ENCODE data around the gene EGFL8. TPM values are rescaled to one million over a fixed set of nuclear protein-coding genes. Genes with fewer than 3 reads are reported as not detected.
A peak's percentile ranks its signal among the peaks of the same experiment; 100 is the strongest.
"Not testable (repeated sequence)": the region's sequence is repeated elsewhere in the genome, so short reads cannot be mapped to it uniquely, and the experiment has no call there.

Gene EGFL8
- polyA plus RNA-seq, 1 donor from 2014 or later = not detected

GRCh38 chr6:32131439-32131948 lies 32.9 kb upstream of the EGFL8 start:
- peak overlapping the region in 1 of 3 donors; percentile 27 for H3K27ac Mint-ChIP-seq
- peaks cover 6% of the 10 kb centered on the region for H3K36me3 Mint-ChIP-seq
- H3K4me1 Mint-ChIP-seq = peaks cover 15 to 28% (median 24%) of the 10 kb centered on the region in 3 donors
- H3K9me3 Mint-ChIP-seq = peaks cover 0 to 2% (median 0%) of the 10 kb centered on the region in 3 donors
- peaks cover 9% of the 10 kb centered on the region for H3K27me3 Mint-ChIP-seq
- H3K4me3 Mint-ChIP-seq = peak overlapping the region; percentile 39 to 56 (median 50)

GRCh38 chr6:32132110-32132509 lies 32.3 kb upstream of the EGFL8 start:
- Mint-ChIP-seq H3K4me1 (peaks cover 11 to 23% (median 20%) of the 10 kb centered on the region in 3 donors), H3K4me3 (peak overlapping the region in 1 of 4 donors; percentile 18), H3K36me3 (peaks cover 3% of the 10 kb centered on the region), H3K27me3 (peaks cover 9% of the 10 kb centered on the region), H3K27ac (no peak overlapping the region), H3K9me3 (peaks cover 0 to 2% (median 0%) of the 10 kb centered on the region in 3 donors)

GRCh38 chr6:32133786-32134185 lies 30.6 kb upstream of the EGFL8 start:
- H3K4me1 Mint-ChIP-seq = peaks cover 3 to 13% (median 12%) of the 10 kb centered on the region in 3 donors
- peaks cover 9% of the 10 kb centered on the region for H3K27me3 Mint-ChIP-seq
- no peak overlapping the region for H3K27ac Mint-ChIP-seq
- H3K36me3 Mint-ChIP-seq = no peaks in the 10 kb centered on the region
- H3K4me3 Mint-ChIP-seq = no peak overlapping the region
- H3K9me3 Mint-ChIP-seq = peaks cover 0 to 2% (median 0%) of the 10 kb centered on the region in 3 donors

- H3K27me3 Mint-ChIP-seq = peaks cover 8% of the 10 kb centered on the region
- H3K27ac Mint-ChIP-seq = no peak overlapping the region
- peaks cover 1% of the 10 kb centered on the region for H3K36me3 Mint-ChIP-seq
- no peaks in the 10 kb centered on the region for H3K4me1 Mint-ChIP-seq
- no peak overlapping the region for H3K4me3 Mint-ChIP-seq
- no peaks in the 10 kb centered on the region for H3K9me3 Mint-ChIP-seq
Observed at GRCh38 chr6:32137454-32137853, 26.9 kb upstream of the EGFL8 start.

- Mint-ChIP-seq H3K36me3 (peaks cover 1% of the 10 kb centered on the region), H3K9me3 (no peaks in the 10 kb centered on the region), H3K27me3 (peaks cover 6% of the 10 kb centered on the region), H3K27ac (no peak overlapping the region), H3K4me1 (no peaks in the 10 kb centered on the region), H3K4me3 (no peak overlapping the region)
Observed at GRCh38 chr6:32139590-32139989, 24.8 kb upstream of the EGFL8 start.

GRCh38 chr6:32140420-32141046 lies 23.9 kb upstream of the EGFL8 start:
- peaks cover 1% of the 10 kb centered on the region for H3K36me3 Mint-ChIP-seq

GRCh38 chr6:32144238-32144637 lies 20.2 kb upstream of the EGFL8 start:
- not testable (repeated sequence) for H3K9me3 Mint-ChIP-seq, H3K27ac Mint-ChIP-seq, H3K4me1 Mint-ChIP-seq, H3K36me3 Mint-ChIP-seq, H3K4me3 Mint-ChIP-seq
- peaks cover 24% of the 10 kb centered on the region for H3K27me3 Mint-ChIP-seq

More at GRCh38 chr6:32140420-32141046, 23.9 kb upstream of the EGFL8 start:
- H3K4me3 Mint-ChIP-seq = no peak overlapping the region
- no peak overlapping the region for H3K27ac Mint-ChIP-seq
- peaks cover 3% of the 10 kb centered on the region for H3K27me3 Mint-ChIP-seq
- no peaks in the 10 kb centered on the region for H3K9me3 Mint-ChIP-seq
- no peaks in the 10 kb centered on the region for H3K4me1 Mint-ChIP-seq

- Mint-ChIP-seq H3K27me3 (peaks cover 37% of the 10 kb centered on the region), H3K36me3 (no peaks in the 10 kb centered on the region), H3K27ac (no peak overlapping the region), H3K9me3 (peaks cover 0 to 4% (median 0%) of the 10 kb centered on the region in 3 donors), H3K4me3 (no peak overlapping the region), H3K4me1 (peaks cover 0 to 11% (median 6%) of the 10 kb centered on the region in 3 donors)
Observed at GRCh38 chr6:32146287-32146686, 18.1 kb upstream of the EGFL8 start.

- no peaks in the 10 kb centered on the region for H3K36me3 Mint-ChIP-seq
- H3K4me1 Mint-ChIP-seq = peaks cover 0 to 11% (median 6%) of the 10 kb centered on the region in 3 donors
- H3K27me3 Mint-ChIP-seq = peaks cover 37% of the 10 kb centered on the region
- H3K9me3 Mint-ChIP-seq = peaks cover 0 to 4% (median 0%) of the 10 kb centered on the region in 3 donors
- no peak overlapping the region for H3K27ac Mint-ChIP-seq
- H3K4me3 Mint-ChIP-seq = peak overlapping the region in 1 of 4 donors; percentile 0
Observed at GRCh38 chr6:32146687-32147086, 17.7 kb upstream of the EGFL8 start.

GRCh38 chr6:32147401-32148132 lies 16.8 kb upstream of the EGFL8 start:
- Mint-ChIP-seq H3K9me3 (peaks cover 0 to 4% (median 0%) of the 10 kb centered on the region in 3 donors), H3K27ac (no peak overlapping the region), H3K27me3 (peaks cover 41% of the 10 kb centered on the region), H3K36me3 (no peaks in the 10 kb centered on the region), H3K4me1 (peaks cover 1 to 11% (median 6%) of the 10 kb centered on the region in 3 donors), H3K4me3 (no peak overlapping the region)

- Mint-ChIP-seq H3K4me1 (peaks cover 10 to 16% (median 13%) of the 10 kb centered on the region in 3 donors), H3K4me3 (peak overlapping the region; percentile 44 to 85 (median 68)), H3K9me3 (peaks cover 0 to 4% (median 0%) of the 10 kb centered on the region in 3 donors), H3K27ac (peak overlapping the region in 1 of 3 donors; percentile 88), H3K27me3 (peaks cover 47% of the 10 kb centered on the region), H3K36me3 (no peaks in the 10 kb centered on the region)
Observed at GRCh38 chr6:32148289-32149091, 15.9 kb upstream of the EGFL8 start.

GRCh38 chr6:32149092-32149755 lies 15.2 kb upstream of the EGFL8 start:
- Mint-ChIP-seq H3K4me1 (peaks cover 14 to 20% (median 14%) of the 10 kb centered on the region in 3 donors), H3K36me3 (no peaks in the 10 kb centered on the region), H3K4me3 (peak overlapping the region; percentile 44 to 85 (median 50)), H3K27me3 (peaks cover 52% of the 10 kb centered on the region), H3K9me3 (peaks cover 0 to 4% (median 0%) of the 10 kb centered on the region in 3 donors), H3K27ac (peak overlapping the region in 1 of 3 donors; percentile 88)

GRCh38 chr6:32149932-32150870 lies 14.2 kb upstream of the EGFL8 start:
- Mint-ChIP-seq H3K36me3 (no peaks in the 10 kb centered on the region), H3K4me3 (peak overlapping the region in 1 of 4 donors; percentile 87), H3K9me3 (peaks cover 0 to 4% (median 0%) of the 10 kb centered on the region in 3 donors), H3K4me1 (peaks cover 19 to 26% (median 20%) of the 10 kb centered on the region in 3 donors), H3K27me3 (peaks cover 52% of the 10 kb centered on the region), H3K27ac (peak overlapping the region in 1 of 3 donors; percentile 74)

All from IgD-negative memory B cell (primary cell).